Psoas muscle (tissue), 8 donors: Measurements from ENCODE around the gene SMC6. TPM values are rescaled to one million over a fixed set of nuclear protein-coding genes. Genes with fewer than 3 reads are reported as not detected.

Source experiments
- ATAC-seq, 4 donors: fragments of 200-7000 bp; cut with Tn5 transposase; one replicate each; pipeline ENCODE4 v1.9.1; 2020; ENCODE audit warnings: moderate library complexity in 3 of 4, mild to moderate bottlenecking in 2 of 4
- DNase-seq, 2 donors: peaks; one replicate each; pipeline ENCODE4 v3.0.0-alpha.2; 2020
- H3K27ac ChIP-seq: fragments of 200-600 bp; one replicate; pipeline ENCODE4 v1.8.0; 2022
- H3K27me3 ChIP-seq, 3 donors: fragments of 200-600 bp in 1 of 3; one replicate each; pipeline versions ENCODE4 v1.6.1 to v1.8.0; 2013 to 2022; ENCODE audit warnings: low read length in 2 of 3, mild to moderate bottlenecking in 2 of 3, moderate library complexity in 1 of 3; ENCODE audit not compliant: insufficient read depth in 3 of 3
- H3K36me3 ChIP-seq, 2 donors: fragments of 200-600 bp in 1 of 2; one replicate each; pipeline versions ENCODE4 v1.6.1 to v1.8.0; 2013 to 2022; ENCODE audit warnings: low read depth in 1 of 2, mild to moderate bottlenecking in 1 of 2, moderate library complexity in 1 of 2; ENCODE audit not compliant: insufficient read depth in 1 of 2
- H3K4me1 ChIP-seq: fragments of 200-600 bp; one replicate; pipeline ENCODE4 v1.8.0; 2022
- H3K4me3 ChIP-seq: fragments of 200-600 bp; one replicate; pipeline ENCODE4 v1.8.0; 2022; ENCODE audit warnings: mild to moderate bottlenecking
- H3K9me3 ChIP-seq: fragments of 200-600 bp; one replicate; pipeline ENCODE4 v1.8.0; 2022
- CTCF ChIP-seq: fragments of 200-600 bp; IDR thresholded peaks from one replicate; pipeline ENCODE4 v1.8.0; 2022; ENCODE audit warnings: antibody characterized with exemption
- WGBS, 3 donors: extraction: QIAGEN DNeasy Blood & Tissue Kit; methylation state at CpG; one replicate each; pipeline versions ENCODE4 v1.1.6 to v1.1.7; 2013; 5-methylcytosine and 5-hydroxymethylcytosine counted together
- intact Hi-C, 2 donors: fragments of 100-400 bp; cut with DNase I; formaldehyde crosslinking; loops; one replicate each; pipeline versions ENCODE4 v1.11.0 to v1.14.2; 2022
- polyA plus RNA-seq, 3 donors: library from polyadenylated mRNA; stranded (reverse); fragments of 200-250 nt; gene quantifications; one replicate each; pipeline ENCODE4 v1.2.3, GENCODE V29; 2013
- total RNA-seq, 4 donors: library from RNA; stranded (reverse); fragmentation: NEBNext Ultra II Directional in 2 of 4; extraction: Animal tissue kit (Norgen Biotek cat#: 25700) in 2 of 4; gene quantifications; one replicate each; pipeline versions ENCODE4 v1.2.1 to v1.2.4, GENCODE V29; 2021 to 2023
- donor health status: healthy with polysubstance abuse.
- donor health status: DM: no; HTN: no; CAD: no; lungs with moderate emphysema.
- donor health status: Bipolar disorder and iron deficiency.
- donor health status: healthy.
- donor health status: DM: yes; HTN: yes; CAD: no.
- donor health status: DM: no; HTN: no; CAD: no.
- donor health status: DM: no; HTN: no; CAD: no.
- donor health status: DM: yes; HTN: yes; CAD: no.

The SMC6 gene
- total and polyA plus RNA-seq, 7 donors, result 4.8 to 10.5 (median 9.3) TPM

- Histone ChIP-seq H3K4me1 (no peaks in the 10 kb centered on the region), H3K4me3 (no peak overlapping the region), H3K27me3 (no peaks in the 10 kb centered on the region), H3K36me3 (no peaks in the 10 kb centered on the region), H3K27ac (no peak overlapping the region), H3K9me3 (no peaks in the 10 kb centered on the region)
- no peak for TF ChIP-seq CTCF
- 93 to 98% (median 93%) methylated on average over 3 of the region's 3 CpGs for WGBS, 3 donors
- intact Hi-C loops, result no loop called here
- no peak for DNase-seq
- ATAC-seq, result no peak
Measured at GRCh38 chr2:17636257-17636656, 117.4 kb downstream of the SMC6 start.

- no peaks in the 10 kb centered on the region for H3K9me3 ChIP-seq
- no peak overlapping the region for H3K4me3 ChIP-seq
- H3K27me3 ChIP-seq, result no peaks in the 10 kb centered on the region
- H3K27ac ChIP-seq, result no peak overlapping the region
- DNase-seq, result no peak
- 30 to 33% (median 33%) methylated on average over 4 of the region's 4 CpGs for WGBS, 3 donors
- ATAC-seq, result no peak
- no peaks in the 10 kb centered on the region for H3K4me1 ChIP-seq
- intact Hi-C loops, result no loop called here
- no peak for TF ChIP-seq CTCF
- no peaks in the 10 kb centered on the region for H3K36me3 ChIP-seq
Measured at GRCh38 chr2:17634997-17635396, 118.6 kb downstream of the SMC6 start.

GRCh38 chr2:17630089-17630488 is 123.5 kb downstream of the SMC6 start:
- TF ChIP-seq CTCF, result no peak
- H3K4me3 ChIP-seq, result no peak overlapping the region
- ATAC-seq, result no peak
- H3K27me3 ChIP-seq, result no peaks in the 10 kb centered on the region
- H3K36me3 ChIP-seq, result no peaks in the 10 kb centered on the region
- H3K4me1 ChIP-seq, result no peaks in the 10 kb centered on the region
- 92 to 96% (median 93%) methylated on average over 4 of the region's 4 CpGs for WGBS, 3 donors
- no peak overlapping the region for H3K27ac ChIP-seq
- DNase-seq, result no peak
- H3K9me3 ChIP-seq, result no peaks in the 10 kb centered on the region
- intact Hi-C loops, result no loop called here

GRCh38 chr2:17628349-17629261 is 125.0 kb downstream of the SMC6 start:
- 36 to 49% (median 39%) methylated on average over 2 of the region's 2 CpGs for WGBS, 3 donors
- H3K27me3 ChIP-seq, result no peaks in the 10 kb centered on the region
- H3K4me3 ChIP-seq, result no peak overlapping the region
- no peak for ATAC-seq
- no peak for TF ChIP-seq CTCF
- H3K36me3 ChIP-seq, result no peaks in the 10 kb centered on the region
- intact Hi-C loops, result no loop called here
- H3K27ac ChIP-seq, result no peak overlapping the region
- DNase-seq, result no peak
- H3K4me1 ChIP-seq, result no peaks in the 10 kb centered on the region
- no peaks in the 10 kb centered on the region for H3K9me3 ChIP-seq

- WGBS, 3 donors, result 50 to 51% (median 50%) methylated on average over 2 of the region's 2 CpGs
- Histone ChIP-seq H3K4me1 (no peaks in the 10 kb centered on the region), H3K36me3 (no peaks in the 10 kb centered on the region), H3K27ac (no peak overlapping the region), H3K4me3 (no peak overlapping the region), H3K27me3 (no peaks in the 10 kb centered on the region), H3K9me3 (no peaks in the 10 kb centered on the region)
- TF ChIP-seq CTCF, result no peak
- no peak for DNase-seq
- no peak for ATAC-seq
- intact Hi-C loops, result no loop called here
Measured at GRCh38 chr2:17627434-17627833, 126.2 kb downstream of the SMC6 start.
